Measurements from ENCODE around the gene PACRG.
"Not testable (repeated sequence)": the region's sequence is repeated elsewhere in the genome, so short reads cannot be mapped to it uniquely, and the experiment has no call there.

The PACRG gene

DNA sequence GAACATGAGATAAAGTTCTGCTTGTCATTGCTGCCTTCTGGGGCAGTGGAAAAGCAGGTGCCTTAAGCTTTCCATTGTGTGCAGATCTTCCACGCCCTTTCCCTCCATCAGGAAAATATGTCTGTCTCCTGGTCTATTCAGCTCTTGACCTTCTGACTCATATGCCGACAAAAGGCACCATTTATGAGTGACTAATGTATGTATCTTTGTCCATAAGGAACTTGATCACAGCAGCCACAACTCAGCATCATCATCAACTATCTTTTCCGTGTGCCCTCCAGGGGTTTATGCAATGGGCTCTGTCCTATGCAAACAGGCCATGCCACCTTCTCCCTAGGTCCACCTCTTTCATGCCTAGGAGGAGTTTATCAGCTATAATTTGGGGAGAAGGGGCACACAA, 584.1 kb downstream of the PACRG start:
- WGBS (ENCODE audit: extremely low coverage, insufficient coverage, low lambda C conversion rate): no CpG with 5 or more reads among the region's 3 CpGs
- no peaks in the 10 kb centered on the region for H3K79me2 ChIP-seq (ENCODE audit: control insufficient read depth, insufficient read depth, low read length)
- H3K36me3 ChIP-seq (ENCODE audit: control insufficient read depth, insufficient read depth, low read length): no peaks in the 10 kb centered on the region
- DNase-seq: no peak
- no peak overlapping the region for H3K18ac ChIP-seq (ENCODE audit: low read length)
- no peak overlapping the region for H3K4me3 ChIP-seq (ENCODE audit: low read length)
- H3K79me1 ChIP-seq (ENCODE audit: low read length): no peaks in the 10 kb centered on the region
- H3K27me3 ChIP-seq (ENCODE audit: insufficient read depth, low read length, poor library complexity): no peaks in the 10 kb centered on the region
- no peaks in the 10 kb centered on the region for H3K4me1 ChIP-seq (ENCODE audit: control insufficient read depth, low read depth, low read length)
- H3K23ac ChIP-seq (ENCODE audit: low read length): no peak overlapping the region
- no peak overlapping the region for H3K9ac ChIP-seq (ENCODE audit: low read length)
- H3K4me2 ChIP-seq (ENCODE audit: low read length): no peak overlapping the region
- no peak overlapping the region for H2BK120ac ChIP-seq (ENCODE audit: low read depth, low read length)
- no peak overlapping the region for H3K4ac ChIP-seq (ENCODE audit: low read depth, low read length)
- H4K5ac ChIP-seq (ENCODE audit: low read length): no peak overlapping the region
- no peak overlapping the region for H2AK5ac ChIP-seq (ENCODE audit: low read length)
- no peak overlapping the region for H2BK5ac ChIP-seq (ENCODE audit: low read length)
- H2BK15ac ChIP-seq (replicated peaks; ENCODE audit: low read depth): no peak overlapping the region
- H4K8ac ChIP-seq (ENCODE audit: low read depth, low read length): no peak overlapping the region
- no peak overlapping the region for H3K27ac ChIP-seq (ENCODE audit: low read depth, low read length)
- no peak overlapping the region for H3K56ac ChIP-seq (ENCODE audit: low read length)

DNA sequence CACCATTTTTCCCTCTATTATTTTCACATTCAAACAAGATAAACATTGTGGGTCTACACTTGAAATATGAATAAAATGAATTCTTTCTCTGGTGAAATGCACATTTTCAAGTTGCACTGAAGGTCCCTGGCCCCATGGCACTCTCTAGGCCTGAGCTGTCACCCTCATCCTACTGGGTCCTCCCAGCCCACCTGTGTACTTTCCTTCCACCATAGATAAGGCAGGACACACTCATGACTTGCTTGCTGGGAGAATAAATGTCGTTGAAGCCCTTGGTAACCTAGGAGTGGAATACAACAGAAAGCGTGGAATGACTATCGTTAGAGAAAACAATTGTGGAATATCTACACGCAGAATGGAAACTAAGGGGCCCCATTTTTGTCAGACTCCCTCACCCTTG, 585.8 kb downstream of the PACRG start:
- H4K5ac ChIP-seq (ENCODE audit: low read length): no peak overlapping the region
- no peak overlapping the region for H3K18ac ChIP-seq (ENCODE audit: low read length)
- no peaks in the 10 kb centered on the region for H3K79me2 ChIP-seq (ENCODE audit: control insufficient read depth, insufficient read depth, low read length)
- no peaks in the 10 kb centered on the region for H3K4me1 ChIP-seq (ENCODE audit: control insufficient read depth, low read depth, low read length)
- no peak for DNase-seq
- no peaks in the 10 kb centered on the region for H3K36me3 ChIP-seq (ENCODE audit: control insufficient read depth, insufficient read depth, low read length)
- H3K27me3 ChIP-seq (ENCODE audit: insufficient read depth, low read length, poor library complexity): no peaks in the 10 kb centered on the region
- no peak overlapping the region for H3K4ac ChIP-seq (ENCODE audit: low read depth, low read length)
- H3K79me1 ChIP-seq (ENCODE audit: low read length): no peaks in the 10 kb centered on the region
- H3K27ac ChIP-seq (ENCODE audit: low read depth, low read length): no peak overlapping the region
- H3K56ac ChIP-seq (ENCODE audit: low read length): no peak overlapping the region
- no peak overlapping the region for H2BK5ac ChIP-seq (ENCODE audit: low read length)
- WGBS (ENCODE audit: extremely low coverage, insufficient coverage, low lambda C conversion rate): no CpG with 5 or more reads among the region's 4 CpGs
- no peak overlapping the region for H3K23ac ChIP-seq (ENCODE audit: low read length)
- no peak overlapping the region for H2BK120ac ChIP-seq (ENCODE audit: low read depth, low read length)
- H4K8ac ChIP-seq (ENCODE audit: low read depth, low read length): no peak overlapping the region
- no peak overlapping the region for H3K4me2 ChIP-seq (ENCODE audit: low read length)
- H2AK5ac ChIP-seq (ENCODE audit: low read length): no peak overlapping the region
- H3K9ac ChIP-seq (ENCODE audit: low read length): no peak overlapping the region
- no peak overlapping the region for H2BK15ac ChIP-seq (replicated peaks; ENCODE audit: low read depth)
- no peak overlapping the region for H3K4me3 ChIP-seq (ENCODE audit: low read length)

DNA sequence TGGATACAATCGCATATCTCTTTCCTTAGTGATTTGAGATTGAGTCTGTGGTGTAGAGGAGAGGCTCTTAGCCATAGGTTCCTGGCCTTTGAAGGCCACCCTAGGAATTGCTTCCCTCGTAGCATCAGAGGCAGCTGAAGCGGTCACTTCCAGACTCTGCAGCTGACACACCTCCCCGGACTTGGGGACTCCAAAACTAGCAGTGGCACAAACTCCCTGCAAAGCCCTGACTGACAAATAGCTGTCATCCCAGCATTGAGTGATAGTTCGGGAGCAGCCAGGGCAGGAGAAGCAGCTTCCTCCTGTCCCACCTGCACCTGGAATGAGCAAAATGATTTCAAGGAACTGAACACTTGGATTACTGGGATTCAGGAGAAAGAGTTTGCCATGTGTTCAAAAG, 586.2 kb downstream of the PACRG start:
- no peak overlapping the region for H2BK120ac ChIP-seq (ENCODE audit: low read depth, low read length)
- H3K27ac ChIP-seq (ENCODE audit: low read depth, low read length): no peak overlapping the region
- WGBS (ENCODE audit: extremely low coverage, insufficient coverage, low lambda C conversion rate): no CpG with 5 or more reads among the region's 5 CpGs

DNA sequence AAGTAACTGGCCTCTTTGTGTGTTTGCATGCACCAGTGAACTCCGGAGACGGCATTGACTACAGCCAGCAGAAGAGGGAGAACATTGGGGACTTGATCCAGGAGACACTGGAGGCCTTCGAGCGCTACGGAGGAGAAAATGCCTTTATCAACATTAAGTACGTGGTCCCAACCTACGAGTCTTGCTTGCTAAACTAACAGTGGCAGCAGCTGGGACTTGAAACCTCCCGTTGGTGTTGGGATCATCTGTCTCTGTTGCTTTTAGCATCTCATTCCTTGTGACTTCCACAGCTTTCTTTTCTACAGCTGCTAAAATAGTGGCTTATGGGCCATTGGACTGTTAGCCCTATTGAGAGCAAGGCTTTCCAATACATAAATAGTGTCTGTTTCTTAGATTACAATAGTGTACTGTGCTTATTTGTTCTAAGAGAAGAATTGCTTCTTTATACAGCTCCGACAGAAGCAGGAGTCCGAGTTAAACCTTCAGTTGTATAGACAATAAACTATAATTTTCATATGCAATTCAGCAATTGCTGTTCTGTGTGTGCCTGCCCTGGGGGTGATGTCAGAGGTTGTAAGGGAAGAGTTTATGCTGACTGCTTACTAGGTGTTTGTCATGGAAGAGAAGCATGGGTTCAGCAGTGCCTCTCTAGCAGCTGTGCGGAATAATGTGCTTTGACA, 587.2 kb downstream of the PACRG start:
- DNase-seq: no peak
- no peak overlapping the region for H3K27ac ChIP-seq (ENCODE audit: low read depth, low read length)
- no peaks in the 10 kb centered on the region for H3K36me3 ChIP-seq (ENCODE audit: control insufficient read depth, insufficient read depth, low read length)
- H3K79me1 ChIP-seq (ENCODE audit: low read length): no peaks in the 10 kb centered on the region
- no peak overlapping the region for H3K9ac ChIP-seq (ENCODE audit: low read length)
- H2BK15ac ChIP-seq (replicated peaks; ENCODE audit: low read depth): no peak overlapping the region
- no peak overlapping the region for H3K4me3 ChIP-seq (ENCODE audit: low read length)
- no peaks in the 10 kb centered on the region for H3K27me3 ChIP-seq (ENCODE audit: insufficient read depth, low read length, poor library complexity)
- H3K4ac ChIP-seq (ENCODE audit: low read depth, low read length): no peak overlapping the region
- no peak overlapping the region for H3K23ac ChIP-seq (ENCODE audit: low read length)
- no peaks in the 10 kb centered on the region for H3K79me2 ChIP-seq (ENCODE audit: control insufficient read depth, insufficient read depth, low read length)
- H3K4me1 ChIP-seq (ENCODE audit: control insufficient read depth, low read depth, low read length): no peaks in the 10 kb centered on the region
- no peak overlapping the region for H2BK120ac ChIP-seq (ENCODE audit: low read depth, low read length)
- H3K56ac ChIP-seq (ENCODE audit: low read length): no peak overlapping the region
- no peak overlapping the region for H2AK5ac ChIP-seq (ENCODE audit: low read length)
- no peak overlapping the region for H3K4me2 ChIP-seq (ENCODE audit: low read length)
- H4K8ac ChIP-seq (ENCODE audit: low read depth, low read length): no peak overlapping the region
- no peak overlapping the region for H4K5ac ChIP-seq (ENCODE audit: low read length)
- WGBS (ENCODE audit: extremely low coverage, insufficient coverage, low lambda C conversion rate): no CpG with 5 or more reads among the region's 11 CpGs
- H3K18ac ChIP-seq (ENCODE audit: low read length): no peak overlapping the region
- H2BK5ac ChIP-seq (ENCODE audit: low read length): no peak overlapping the region

More for the DNA sequence above, 586.2 kb downstream of the PACRG start:
- Histone ChIP-seq H3K4me1 (ENCODE audit: control insufficient read depth, low read depth, low read length) (no peaks in the 10 kb centered on the region), H3K56ac (ENCODE audit: low read length) (no peak overlapping the region), H4K5ac (ENCODE audit: low read length) (no peak overlapping the region), H3K23ac (ENCODE audit: low read length) (no peak overlapping the region), H2BK5ac (ENCODE audit: low read length) (no peak overlapping the region), H3K79me2 (ENCODE audit: control insufficient read depth, insufficient read depth, low read length) (no peaks in the 10 kb centered on the region), H3K79me1 (ENCODE audit: low read length) (no peaks in the 10 kb centered on the region), H3K36me3 (ENCODE audit: control insufficient read depth, insufficient read depth, low read length) (no peaks in the 10 kb centered on the region), H2BK15ac (replicated peaks; ENCODE audit: low read depth) (no peak overlapping the region), H3K27me3 (ENCODE audit: insufficient read depth, low read length, poor library complexity) (no peaks in the 10 kb centered on the region), H3K4me2 (ENCODE audit: low read length) (no peak overlapping the region), H3K18ac (ENCODE audit: low read length) (no peak overlapping the region), H4K8ac (ENCODE audit: low read depth, low read length) (no peak overlapping the region), H3K4me3 (ENCODE audit: low read length) (no peak overlapping the region), H2AK5ac (ENCODE audit: low read length) (no peak overlapping the region), H3K4ac (ENCODE audit: low read depth, low read length) (no peak overlapping the region), H3K9ac (ENCODE audit: low read length) (no peak overlapping the region)
- no peak for DNase-seq

DNA sequence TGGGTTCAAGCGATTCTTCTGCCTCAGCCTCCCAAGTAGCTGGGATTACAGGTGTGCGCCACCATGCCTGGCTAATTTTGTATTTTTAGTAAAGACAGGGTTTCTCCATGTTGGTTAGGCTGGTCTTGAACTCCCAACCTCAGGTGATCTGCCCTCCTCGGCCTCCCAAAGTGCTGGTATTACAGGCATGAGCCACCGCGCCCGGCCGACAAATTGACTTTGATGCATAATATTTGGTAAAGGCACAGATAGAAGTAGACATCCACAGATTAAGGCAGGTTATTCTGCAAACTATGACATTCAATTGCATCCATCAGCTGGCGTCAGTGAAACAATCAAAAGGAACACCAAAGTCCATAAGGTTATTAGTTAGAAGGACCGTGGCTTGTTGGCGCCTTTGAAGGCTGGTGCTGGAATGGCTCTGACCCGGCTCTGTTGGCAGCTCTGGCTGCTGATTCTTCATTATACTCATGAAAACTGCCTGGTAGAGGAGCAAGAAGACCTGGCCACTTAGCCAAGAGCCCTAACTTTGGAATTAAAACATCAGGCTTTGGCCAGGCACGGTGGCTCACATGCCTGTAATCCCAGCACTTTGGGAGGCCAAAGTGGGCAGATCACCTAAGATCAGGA, 589.2 kb downstream of the PACRG start:
- not testable (repeated sequence) for H4K5ac ChIP-seq (ENCODE audit: low read length); H2BK120ac ChIP-seq (ENCODE audit: low read depth, low read length); H3K56ac ChIP-seq (ENCODE audit: low read length); H3K79me1 ChIP-seq (ENCODE audit: low read length); DNase-seq; H3K27ac ChIP-seq (ENCODE audit: low read depth, low read length); H3K18ac ChIP-seq (ENCODE audit: low read length); H3K36me3 ChIP-seq (ENCODE audit: control insufficient read depth, insufficient read depth, low read length); H3K4me1 ChIP-seq (ENCODE audit: control insufficient read depth, low read depth, low read length); H3K23ac ChIP-seq (ENCODE audit: low read length); H2BK5ac ChIP-seq (ENCODE audit: low read length); H3K4me2 ChIP-seq (ENCODE audit: low read length); H4K8ac ChIP-seq (ENCODE audit: low read depth, low read length); H3K27me3 ChIP-seq (ENCODE audit: insufficient read depth, low read length, poor library complexity); H2BK15ac ChIP-seq (replicated peaks; ENCODE audit: low read depth); H2AK5ac ChIP-seq (ENCODE audit: low read length); H3K9ac ChIP-seq (ENCODE audit: low read length); H3K4ac ChIP-seq (ENCODE audit: low read depth, low read length); H3K79me2 ChIP-seq (ENCODE audit: control insufficient read depth, insufficient read depth, low read length); H3K4me3 ChIP-seq (ENCODE audit: low read length)
- no CpG with 5 or more reads among the region's 12 CpGs for WGBS (ENCODE audit: extremely low coverage, insufficient coverage, low lambda C conversion rate)

All from mesendoderm (in vitro differentiated cells).